Neural cell (in vitro differentiated cells): ENCODE data around the gene ZBTB24. TPM values are rescaled to one million over a fixed set of nuclear protein-coding genes. Genes with fewer than 3 reads are reported as not detected.

Experiments used
- H2AFZ ChIP-seq: fragments of 200-600, 300-800 bp; sonication (generic), shearing (Covaris generic); 2 replicates; pipeline ENCODE4 v1.6.0; 2014; ENCODE audit warnings: low read depth, mild to moderate bottlenecking, antibody characterized with exemption, low read length, moderate library complexity
- H3F3A ChIP-seq: fragments of 200-600 bp; shearing (Covaris generic); 2 replicates; pipeline ENCODE4 v1.6.1; 2016; ENCODE audit warnings: mild to moderate bottlenecking, moderate library complexity, mixed read lengths, antibody characterized with exemption, low read length; ENCODE audit not compliant: insufficient read depth, poor library complexity, severe bottlenecking
- H3K27ac ChIP-seq: fragments of 200-600, 300-800 bp; sonication (generic), shearing (Covaris generic); 2 replicates; pipeline ENCODE4 v1.5.1; 2014; ENCODE audit warnings: mild to moderate bottlenecking, low read length, moderate library complexity
- H3K27me3 ChIP-seq: fragments of 300-800, 200-600 bp; sonication (generic), shearing (Covaris generic); 2 replicates; pipeline ENCODE4 v1.6.0; 2014; ENCODE audit warnings: mild to moderate bottlenecking, low read depth, low read length, moderate library complexity; ENCODE audit not compliant: insufficient read depth
- H3K36me3 ChIP-seq: fragments of 300-800, 200-600 bp; sonication (generic), shearing (Covaris generic); 2 replicates; pipeline ENCODE4 v1.5.1; 2014; ENCODE audit warnings: mild to moderate bottlenecking, antibody characterized with exemption, low read length, moderate library complexity; ENCODE audit not compliant: insufficient read depth
- H3K4me2 ChIP-seq: fragments of 300-800, 200-600 bp; sonication (generic), shearing (Covaris generic); 2 replicates; pipeline ENCODE4 v1.6.0; 2014; ENCODE audit warnings: mild to moderate bottlenecking, low read length
- H3K4me3 ChIP-seq: fragments of 300-800, 200-600 bp; sonication (generic), shearing (Covaris generic); 2 replicates; pipeline ENCODE4 v1.5.1; 2014; ENCODE audit warnings: mild to moderate bottlenecking, low read length, moderate library complexity
- H3K79me2 ChIP-seq: fragments of 200-600 bp; shearing (Covaris generic); replicated peaks from 2 replicates; pipeline ENCODE4 v1.6.0; 2014; ENCODE audit warnings: mild to moderate bottlenecking, low read length, moderate library complexity; ENCODE audit not compliant: insufficient read depth
- H3K9ac ChIP-seq: fragments of 300-800, 200-600 bp; sonication (generic), shearing (Covaris generic); 2 replicates; pipeline ENCODE4 v1.6.1; 2016; ENCODE audit warnings: mild to moderate bottlenecking, low read length, mixed read lengths
- H3K9me2 ChIP-seq: fragments of 200-600 bp; shearing (Covaris generic); 2 replicates; pipeline ENCODE4 v1.6.1; 2016; ENCODE audit warnings: mild to moderate bottlenecking, low read length, mixed read lengths; ENCODE audit not compliant: insufficient read depth
- H3K9me3 ChIP-seq: fragments of 200-600, 300-800 bp; sonication (generic), shearing (Covaris generic); 2 replicates; pipeline ENCODE4 v1.6.1; 2016; ENCODE audit warnings: mild to moderate bottlenecking, mixed run types, low read length, moderate library complexity, mixed read lengths
- H4K20me1 ChIP-seq: fragments of 200-600 bp; shearing (Covaris generic); 2 replicates; pipeline ENCODE4 v1.6.1; 2016; ENCODE audit warnings: mild to moderate bottlenecking, mixed run types; ENCODE audit not compliant: insufficient read depth
- CTCF ChIP-seq: fragments of 450-650 bp; IDR thresholded peaks from 2 replicates; pipeline ENCODE4 v1.5.1; 2014; ENCODE audit warnings: antibody characterized with exemption, mild to moderate bottlenecking, moderate library complexity; ENCODE audit not compliant: poor library complexity, severe bottlenecking
- EP300 ChIP-seq: fragments of 450-650 bp; conservative IDR thresholded peaks from 2 replicates; pipeline ENCODE4 v1.6.1; 2014; ENCODE audit warnings: antibody characterized with exemption, mild to moderate bottlenecking, moderate library complexity; ENCODE audit not compliant: poor library complexity, severe bottlenecking
- EZH2 ChIP-seq: fragments of 200-600, 300-800 bp; shearing (Covaris generic), sonication (generic); IDR thresholded peaks from 2 replicates; pipeline ENCODE4 v1.6.1; 2014; ENCODE audit warnings: antibody characterized with exemption, low read length, borderline replicate concordance, mild to moderate bottlenecking; ENCODE audit not compliant: insufficient read depth, poor library complexity, severe bottlenecking
- MXI1 ChIP-seq: fragments of 450-650 bp; conservative IDR thresholded peaks from 2 replicates; pipeline ENCODE4 v1.6.1; 2014; ENCODE audit warnings: antibody characterized with exemption, mild to moderate bottlenecking; ENCODE audit not compliant: poor library complexity, severe bottlenecking
- POLR2AphosphoS5 ChIP-seq: IDR thresholded peaks from 2 replicates; pipeline ENCODE4 v1.6.1; 2012
- RAD21 ChIP-seq: fragments of 450-650 bp; conservative IDR thresholded peaks from 2 replicates; pipeline ENCODE4 v1.6.1; 2014; ENCODE audit warnings: antibody characterized with exemption, mild to moderate bottlenecking, moderate library complexity
- REST ChIP-seq: IDR thresholded peaks from 2 replicates; pipeline ENCODE4 v1.6.1; 2012; ENCODE audit warnings: borderline replicate concordance
- SMC3 ChIP-seq: fragments of 450-650 bp; conservative IDR thresholded peaks from 2 replicates; pipeline ENCODE4 v1.6.1; 2014; ENCODE audit warnings: antibody characterized with exemption, mild to moderate bottlenecking, moderate library complexity; ENCODE audit not compliant: poor library complexity
- TAF1 ChIP-seq: IDR thresholded peaks from 2 replicates; pipeline ENCODE4 v1.6.1; 2012; ENCODE audit warnings: low read depth
- polyA plus RNA-seq: library from polyadenylated mRNA; depleted of rRNA; stranded (reverse); fragments of >200 nt; gene quantifications from 2 replicates; pipeline ENCODE4 v1.2.3, GENCODE V29; 2014

Gene ZBTB24
- polyA plus RNA-seq, 1 donor from 2014 or later, result 6.0 TPM

DNA sequence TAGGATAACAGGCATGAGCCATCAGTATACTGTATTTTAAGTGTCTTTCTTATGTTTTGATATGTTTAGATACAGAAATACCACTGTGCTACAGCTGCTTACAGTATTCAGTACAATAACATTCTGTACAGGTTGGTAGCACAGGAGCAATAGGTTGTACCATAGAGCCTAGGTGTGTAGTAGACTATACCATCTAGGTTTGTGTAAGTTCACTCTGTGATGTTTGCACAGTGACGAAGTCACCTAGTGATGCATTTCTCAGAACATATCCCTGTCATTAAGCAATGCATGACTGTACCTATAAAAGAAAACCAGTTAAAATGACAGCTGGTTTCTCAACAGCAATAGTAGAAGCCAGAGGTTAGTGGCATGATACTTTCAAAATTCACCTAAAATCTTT is 3.0 kb upstream of the ZBTB24 start:
- Histone ChIP-seq H2AFZ (no peak overlapping the region), H3K4me3 (no peak overlapping the region), H3F3A (no peaks in the 10 kb centered on the region), H3K9ac (no peak overlapping the region), H3K27me3 (no peaks in the 10 kb centered on the region), H3K79me2 (no peaks in the 10 kb centered on the region), H3K9me3 (no peaks in the 10 kb centered on the region), H4K20me1 (no peaks in the 10 kb centered on the region), H3K36me3 (no peaks in the 10 kb centered on the region), H3K4me2 (no peak overlapping the region), H3K9me2 (no peaks in the 10 kb centered on the region), H3K27ac (no peak overlapping the region)
- TF ChIP-seq MXI1, result no peak
- no peak for TF ChIP-seq POLR2AphosphoS5
- no peak for TF ChIP-seq RAD21
- TF ChIP-seq EZH2, result no peak
- no peak for TF ChIP-seq CTCF
- TF ChIP-seq SMC3, result no peak
- TF ChIP-seq TAF1, result no peak

DNA sequence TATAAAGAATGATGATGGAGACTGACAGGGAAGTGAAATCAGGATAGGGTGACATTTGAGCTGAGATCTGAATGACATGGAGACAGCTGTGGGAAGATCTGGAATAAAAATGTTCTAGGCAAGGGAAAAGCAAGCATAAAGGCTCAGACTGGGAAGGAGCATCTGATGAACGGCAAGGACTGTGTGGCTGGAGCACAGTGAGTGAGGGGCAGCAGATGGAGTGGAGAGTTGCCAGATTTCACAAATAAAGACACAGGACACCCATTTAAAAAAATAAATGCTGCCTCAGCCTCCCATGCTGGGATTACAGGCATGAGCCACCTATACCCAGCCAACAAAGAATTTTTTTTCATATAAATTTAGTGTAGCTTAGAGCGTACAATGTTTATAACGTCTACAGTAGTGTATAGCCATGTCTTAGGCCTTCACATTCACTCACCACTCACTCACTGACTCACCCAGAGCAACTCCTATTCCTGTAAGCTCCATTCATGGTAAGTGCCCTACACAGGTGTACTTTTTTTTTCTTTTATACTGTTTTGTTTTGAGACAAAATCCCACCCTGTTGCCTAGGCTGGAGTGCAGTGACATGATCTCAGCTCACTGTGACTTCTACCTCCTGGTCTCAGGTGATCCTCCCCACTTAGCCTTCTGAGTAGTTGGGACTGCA is 2.4 kb upstream of the ZBTB24 start:
- Histone ChIP-seq H3K79me2 (no peaks in the 10 kb centered on the region), H3K9me3 (no peaks in the 10 kb centered on the region), H3K4me2 (no peak overlapping the region), H3K36me3 (no peaks in the 10 kb centered on the region), H3K27ac (no peak overlapping the region), H3K9me2 (no peaks in the 10 kb centered on the region), H3K4me3 (no peak overlapping the region), H2AFZ (no peak overlapping the region), H3K27me3 (no peaks in the 10 kb centered on the region), H3K9ac (no peak overlapping the region), H4K20me1 (no peaks in the 10 kb centered on the region), H3F3A (no peaks in the 10 kb centered on the region)
- TF ChIP-seq TAF1, result no peak
- no peak for TF ChIP-seq EZH2
- TF ChIP-seq CTCF, result no peak
- TF ChIP-seq EP300, result no peak
- no peak for TF ChIP-seq RAD21
- no peak for TF ChIP-seq REST
- no peak for TF ChIP-seq SMC3
- no peak for TF ChIP-seq POLR2AphosphoS5
- no peak for TF ChIP-seq MXI1
